DMS79 (cell line): ENCODE measurements around the gene ELOVL2.
"Not testable (repeated sequence)": the region's sequence is repeated elsewhere in the genome, so short reads cannot be mapped to it uniquely, and the experiment has no call there.

Experiments
- DNase-seq: peaks from one replicate; lab custom pipeline; 2025; lab: John Stamatoyannopoulos, UW

The ELOVL2 gene

GRCh38 chr6:11021714-11022113 is 22.4 kb downstream of the ELOVL2 start:
- no peak for DNase-seq

DNA sequence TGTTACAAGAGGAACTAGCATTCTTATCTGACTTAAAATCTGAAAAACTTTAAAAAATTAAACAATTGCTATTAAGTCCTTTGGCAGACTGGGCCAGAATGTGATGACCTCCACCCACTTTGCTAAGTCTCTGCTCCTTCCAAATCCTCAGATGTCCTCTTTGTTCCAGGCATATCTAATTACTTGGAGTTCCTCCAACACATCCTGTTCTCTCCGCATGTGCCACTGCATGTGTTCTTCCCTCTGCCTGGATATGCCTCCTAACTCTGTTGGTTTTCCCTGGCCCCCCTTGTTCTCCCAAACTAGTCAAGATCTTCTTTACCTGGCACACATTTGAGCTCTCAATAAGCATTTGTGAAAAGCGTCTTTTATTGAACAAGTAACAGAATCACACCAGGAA is 23.1 kb downstream of the ELOVL2 start:
- DNase-seq: no peak

DNA sequence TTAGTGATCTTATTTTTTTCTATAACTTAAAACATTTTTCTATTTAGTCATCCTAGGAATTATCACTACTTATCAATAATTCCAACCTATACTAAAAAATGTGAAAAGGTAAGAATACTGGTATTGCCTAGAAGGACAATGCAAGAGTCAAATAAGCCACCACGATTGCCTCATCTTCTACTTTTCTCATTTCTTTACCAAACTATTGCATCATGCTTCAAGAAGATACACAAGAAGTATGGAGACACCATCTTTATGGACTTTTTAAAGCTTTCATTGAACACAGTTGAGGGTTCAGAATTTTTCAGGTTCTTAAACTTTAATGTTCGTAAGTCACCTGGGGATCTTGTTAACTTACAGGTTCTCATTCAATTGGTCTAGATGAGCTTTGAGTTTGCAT is 25.9 kb downstream of the ELOVL2 start:
- DNase-seq: no peak

GRCh38 chr6:11017090-11017489 is 27.0 kb downstream of the ELOVL2 start:
- DNase-seq: no peak

DNA sequence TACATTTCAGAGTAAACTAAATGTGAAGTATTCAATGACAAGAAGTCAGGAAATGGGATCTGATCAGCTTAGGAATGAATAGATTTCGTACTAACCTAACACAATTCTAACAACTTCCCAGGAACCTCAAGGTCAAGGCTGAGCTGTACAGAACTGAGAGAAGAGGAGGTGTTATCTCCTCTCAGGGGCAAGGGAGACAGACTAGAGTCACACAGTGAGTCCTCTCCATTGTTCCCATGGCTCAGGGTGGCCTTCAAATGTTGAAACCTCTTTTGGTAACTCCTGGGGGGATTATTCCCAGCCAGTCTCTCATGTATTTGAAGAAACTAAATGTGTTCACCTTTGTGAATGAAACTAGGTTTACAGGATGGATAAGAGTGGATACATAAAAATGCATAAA is 27.7 kb downstream of the ELOVL2 start:
- DNase-seq: no peak

DNA sequence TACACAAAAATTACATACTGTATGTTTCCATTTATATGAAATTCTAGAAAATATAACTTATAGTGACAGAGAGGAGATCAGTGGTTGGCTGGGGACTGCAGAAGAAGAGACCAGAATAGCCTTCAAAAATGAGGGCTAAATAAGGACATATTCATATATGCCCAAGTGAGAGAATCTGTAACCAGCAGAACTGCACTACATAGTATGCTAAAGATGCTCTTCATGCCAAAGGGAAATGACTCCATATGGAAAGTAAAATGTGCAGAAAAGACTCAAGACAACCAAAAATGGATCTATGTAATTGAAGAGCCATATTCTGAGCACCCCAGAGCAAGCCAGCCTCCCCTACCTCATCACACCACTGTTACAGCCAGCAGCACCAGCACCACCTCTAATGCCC is 29.0 kb downstream of the ELOVL2 start:
- DNase-seq: no peak

- no peak for DNase-seq
Measured at GRCh38 chr6:11013721-11014070, 30.4 kb downstream of the ELOVL2 start.

GRCh38 chr6:11012976-11013720 is 31.0 kb downstream of the ELOVL2 start:
- no peak for DNase-seq

DNA sequence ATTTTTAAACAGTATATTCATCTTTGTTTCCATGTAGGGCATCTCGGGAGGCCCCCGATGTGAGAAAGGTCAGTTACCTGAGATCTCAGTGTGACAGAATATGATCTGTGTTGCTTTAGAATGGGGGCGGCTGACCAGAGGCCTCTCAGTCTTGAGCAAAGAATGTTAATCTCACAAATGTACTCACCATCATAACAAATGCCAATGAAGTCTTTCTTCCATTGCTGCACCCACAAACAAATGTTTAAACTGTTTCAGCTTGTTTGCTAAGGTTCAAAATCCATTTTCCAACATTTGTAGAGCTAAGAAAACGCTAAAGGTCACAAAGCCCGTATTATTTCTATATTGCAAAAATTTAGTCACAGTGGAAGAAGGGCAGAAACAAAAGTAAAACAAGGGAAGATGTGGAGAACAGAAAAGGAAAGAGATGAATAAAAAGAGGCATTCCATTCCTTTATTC is 31.8 kb downstream of the ELOVL2 start:
- DNase-seq: no peak

- no peak for DNase-seq
Measured at GRCh38 chr6:11011787-11012234, 32.3 kb downstream of the ELOVL2 start.

- no peak for DNase-seq
Measured at GRCh38 chr6:11009353-11009752, 34.8 kb downstream of the ELOVL2 start.

- DNase-seq: no peak
Measured at GRCh38 chr6:11008821-11009220, 35.3 kb downstream of the ELOVL2 start.

- DNase-seq: no peak
Measured at GRCh38 chr6:11007715-11008608, 36.1 kb downstream of the ELOVL2 start.

- no peak for DNase-seq
Measured at GRCh38 chr6:11006061-11006460, 38.0 kb downstream of the ELOVL2 start.

DNA sequence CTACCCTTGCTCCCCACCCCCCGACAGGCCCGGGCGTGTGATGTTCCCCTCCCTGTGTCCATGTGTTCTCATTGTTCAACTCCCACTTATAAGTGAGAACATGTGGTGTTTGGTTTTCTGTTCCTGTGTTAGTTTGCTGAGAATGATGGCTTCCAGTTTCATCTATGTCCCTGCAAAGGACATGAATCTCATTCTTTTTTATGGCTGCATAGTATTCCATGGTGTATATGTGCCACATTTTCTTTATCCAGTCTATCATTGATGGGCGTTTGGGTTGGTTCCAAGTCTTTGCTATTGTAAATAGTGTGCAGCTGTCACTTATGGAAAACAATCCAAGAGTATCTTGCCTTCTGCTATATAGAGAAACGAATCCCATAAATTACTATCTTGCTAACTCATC is 40.8 kb downstream of the ELOVL2 start:
- not testable (repeated sequence) for DNase-seq

DNA sequence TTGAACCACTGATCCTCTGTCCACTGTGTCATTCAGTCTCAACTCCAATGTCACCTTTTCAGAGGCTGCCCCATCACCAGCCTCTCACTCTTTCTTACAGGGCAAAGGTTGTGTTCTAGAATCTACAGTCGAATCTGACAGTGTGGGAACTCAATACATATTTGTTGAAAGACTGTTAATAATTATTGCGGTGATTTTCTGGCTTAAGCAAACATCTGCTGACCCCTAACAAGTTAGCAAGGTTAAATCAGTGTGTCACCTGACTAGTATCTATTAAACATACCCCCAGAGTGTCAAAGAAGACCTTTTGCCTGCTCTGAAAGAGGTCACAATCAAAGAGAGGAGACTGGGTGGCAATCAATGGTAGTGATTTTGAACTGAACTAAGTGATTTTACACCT is 41.9 kb downstream of the ELOVL2 start:
- DNase-seq: no peak

GRCh38 chr6:10999994-11000393 is 44.1 kb downstream of the ELOVL2 start:
- no peak for DNase-seq

- no peak for DNase-seq
Measured at GRCh38 chr6:10995114-10995707, 48.9 kb downstream of the ELOVL2 start.

DNA sequence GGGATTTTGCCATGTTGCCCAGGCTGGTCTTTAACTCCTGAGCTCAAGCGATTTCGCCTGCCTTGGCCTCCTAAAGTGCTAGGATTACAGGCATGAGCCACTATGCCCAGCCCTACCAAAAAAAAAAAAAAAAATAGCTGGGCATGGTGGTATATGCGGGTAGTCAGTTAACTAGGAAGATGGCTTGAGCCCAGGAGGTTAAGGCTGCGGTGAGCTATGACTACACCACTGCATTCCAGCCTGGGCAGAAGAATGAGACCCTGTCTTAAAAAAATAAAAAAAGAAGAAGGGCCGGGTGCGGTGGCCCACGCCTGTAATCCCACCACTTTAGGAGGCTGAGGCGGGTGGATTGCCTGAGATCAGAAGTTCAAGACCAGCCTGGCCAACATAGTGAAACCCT is 50.2 kb downstream of the ELOVL2 start:
- no peak for DNase-seq

GRCh38 chr6:10991115-10991514 is 53.0 kb downstream of the ELOVL2 start:
- no peak for DNase-seq

DNA sequence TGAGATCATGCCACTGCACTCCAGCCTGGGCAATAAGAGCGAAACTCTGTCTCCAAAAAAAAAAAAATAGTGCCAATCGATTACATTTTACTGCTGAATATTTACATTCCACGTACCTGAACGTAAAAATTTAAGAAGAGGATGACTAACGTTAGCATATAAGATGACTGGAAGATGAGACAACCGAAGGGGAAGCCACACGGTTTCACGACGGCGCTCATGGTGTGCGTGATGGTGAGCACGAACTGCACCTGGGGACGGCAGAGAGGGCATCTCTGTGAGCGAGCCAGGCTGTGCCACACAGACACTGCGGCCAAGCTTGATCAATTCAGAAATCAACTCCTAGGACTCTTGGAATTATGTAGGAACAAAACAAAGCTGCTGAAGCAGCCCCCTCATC is 54.5 kb downstream of the ELOVL2 start:
- DNase-seq: no peak

- DNase-seq: not testable (repeated sequence)
Measured at GRCh38 chr6:10984959-10985358, 59.1 kb downstream of the ELOVL2 start.

DNA sequence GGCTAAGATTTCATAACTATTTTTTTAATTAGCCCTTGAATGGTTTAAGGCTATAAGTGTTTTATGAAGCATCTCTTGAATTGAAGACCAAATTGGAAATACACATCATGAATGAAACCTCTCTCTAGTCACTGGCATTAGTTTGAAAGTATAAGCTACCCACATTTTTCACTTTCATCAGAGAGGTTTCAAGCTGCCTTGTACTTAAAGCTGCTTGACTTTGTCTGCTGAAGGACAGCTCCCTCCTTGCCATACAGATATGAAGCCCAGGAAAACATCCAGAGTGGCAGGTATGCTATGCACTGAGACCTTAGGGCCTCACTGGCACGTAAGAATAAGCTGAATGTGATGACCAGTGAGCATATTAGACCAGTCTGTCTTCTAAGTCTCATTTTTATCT is 62.7 kb downstream of the ELOVL2 start:
- no peak for DNase-seq
